HCT116 (cell line): ENCODE data around the gene BNC2. TPM values are rescaled to one million over a fixed set of nuclear protein-coding genes. Genes with fewer than 3 reads are reported as not detected.

Experiments
- ATAC-seq: fragments of 200-7000 bp; cut with Tn5 transposase; 2 replicates; pipeline ENCODE4 v1.9.1; 2020; ENCODE audit warnings: mild to moderate bottlenecking, moderate library complexity
- BruUV-seq: library from RNA; stranded (reverse); fragments of 400-500 nt; replicated peaks from 2 replicates; lab custom pipeline; 2021; lab: Mats Ljungman, UMichigan
- CTCF ChIA-PET: fragments of 300-600 bp; sonication (Branson Sonifier 250); formaldehyde crosslinking; loops from one replicate; lab custom pipeline; 2021; ENCODE audit warnings: antibody characterized with exemption; lab: Charles Lee
- POLR2A ChIA-PET: fragments of 300-600, 350-600 bp; sonication (Branson Sonifier 250); formaldehyde crosslinking; loops from one replicate; lab custom pipeline; 2021; ENCODE audit warnings: antibody characterized with exemption; lab: Charles Lee
- RAD21 ChIA-PET, 2 experiments: fragments of 300-600 bp; sonication (Branson Sonifier 250); formaldehyde crosslinking; loops; one replicate each; lab custom pipeline; 2023; ENCODE audit warnings: low total read pairs in 2 of 2; ENCODE audit not compliant: uncharacterized antibody in 2 of 2, unreplicated experiment in 2 of 2, low non-redundant PET in 1 of 2; lab: Charles Lee
- DNase-seq: peaks from one replicate; pipeline ENCODE4 v3.0.0-alpha.2; 2010; ENCODE audit warnings: low read depth, low spot score
- H2AFZ ChIP-seq: fragments of 200-600 bp; shearing (Covaris generic), sonication (generic); 2 replicates; pipeline ENCODE4 v1.6.1; 2017; ENCODE audit warnings: low read depth, mixed run types, mixed read lengths, antibody characterized with exemption, low read length; ENCODE audit not compliant: poor library complexity, severe bottlenecking
- H3K27ac ChIP-seq: 2 replicates; pipeline ENCODE4 v1.5.1; 2012; ENCODE audit warnings: low read depth, low read length
- H3K27me3 ChIP-seq: fragments of 200-600 bp; sonication (generic); 2 replicates; pipeline ENCODE4 v1.6.1; 2016; ENCODE audit warnings: mixed run types, low read length, mixed read lengths; ENCODE audit not compliant: insufficient read depth
- H3K36me3 ChIP-seq, 2 experiments: fragments of 200-500 bp in 1 of 2; fragments of 200-600 bp in 1 of 2; sonication (Bioruptor generic) in 1 of 2; sonication (generic) in 1 of 2; 2 replicates each; pipeline versions ENCODE4 v1.5.1 to v1.6.1; 2014 to 2016; ENCODE audit warnings: low read length in 2 of 2, inconsistent platforms in 1 of 2, mixed read lengths in 1 of 2, mixed run types in 1 of 2; ENCODE audit not compliant: insufficient read depth in 2 of 2, control insufficient read depth in 1 of 2
- H3K4me1 ChIP-seq, 2 experiments: fragments of 200-600 bp in 1 of 2; sonication (generic) in 1 of 2; 2 replicates each; pipeline versions ENCODE4 v1.5.1 to v1.6.1; 2012 to 2017; ENCODE audit warnings: low read length in 2 of 2, inconsistent platforms in 1 of 2, mild to moderate bottlenecking in 1 of 2, mixed read lengths in 1 of 2, mixed run types in 1 of 2, moderate library complexity in 1 of 2; ENCODE audit not compliant: insufficient read depth in 2 of 2, control insufficient read depth in 1 of 2
- H3K4me2 ChIP-seq: fragments of 200-600 bp; sonication (generic); 2 replicates; pipeline ENCODE4 v1.6.1; 2017; ENCODE audit warnings: mixed run types, low read length, mixed read lengths
- H3K4me3 ChIP-seq, 2 experiments: fragments of 200-600 bp in 1 of 2; sonication (generic) in 1 of 2; replicated peaks in 1 of 2; 2 replicates each; pipeline ENCODE4 v1.5.1; 2011 to 2016; ENCODE audit warnings: low read length in 2 of 2, control low read depth in 1 of 2, low read depth in 1 of 2, mild to moderate bottlenecking in 1 of 2, mixed read lengths in 1 of 2, mixed run types in 1 of 2
- H3K79me2 ChIP-seq: fragments of 200-600 bp; sonication (generic); 2 replicates; pipeline ENCODE4 v1.6.1; 2017; ENCODE audit warnings: mild to moderate bottlenecking, mixed run types, low read length, moderate library complexity, mixed read lengths; ENCODE audit not compliant: insufficient read depth
- H3K9ac ChIP-seq: fragments of 200-600 bp; sonication (generic); 2 replicates; pipeline ENCODE4 v1.6.1; 2016; ENCODE audit warnings: low read length, mixed read lengths
- H3K9me2 ChIP-seq: fragments of 200-600 bp; sonication (generic), shearing (Covaris generic); 2 replicates; pipeline ENCODE4 v1.6.1; 2017; ENCODE audit warnings: mixed run types, mild to moderate bottlenecking, moderate library complexity; ENCODE audit not compliant: insufficient read depth
- H3K9me3 ChIP-seq, 2 experiments: fragments of 200-500 bp in 1 of 2; fragments of 200-600 bp in 1 of 2; sonication (Bioruptor generic) in 1 of 2; sonication (generic) in 1 of 2; 2 replicates each; pipeline ENCODE4 v1.6.1; 2014 to 2017; ENCODE audit warnings: low read length in 2 of 2, mixed read lengths in 2 of 2, inconsistent platforms in 1 of 2, low read depth in 1 of 2, mild to moderate bottlenecking in 1 of 2, mixed run types in 1 of 2, moderate library complexity in 1 of 2; ENCODE audit not compliant: control insufficient read depth in 1 of 2, insufficient read depth in 1 of 2
- H4K20me1 ChIP-seq: fragments of 200-600 bp; sonication (generic), shearing (Covaris generic); 2 replicates; pipeline ENCODE4 v1.6.1; 2017; ENCODE audit warnings: mixed run types, mild to moderate bottlenecking, moderate library complexity; ENCODE audit not compliant: insufficient read depth
- ATF3 ChIP-seq: IDR thresholded peaks from 2 replicates; pipeline ENCODE4 v1.6.1; 2012
- CTCF ChIP-seq, 3 experiments: fragments of 200-600 bp in 1 of 3; sonication (generic) in 1 of 3; IDR thresholded peaks in 2 of 3; conservative IDR thresholded peaks in 1 of 3; 2 replicates each; pipeline ENCODE4 v1.5.1; 2012 to 2017; ENCODE audit warnings: low read depth in 2 of 3, low read length in 2 of 3, antibody characterized with exemption in 1 of 3, borderline replicate concordance in 1 of 3, control low read depth in 1 of 3, mild to moderate bottlenecking in 1 of 3, mixed read lengths in 1 of 3, mixed run types in 1 of 3, moderate library complexity in 1 of 3; ENCODE audit not compliant: insufficient read depth in 1 of 3
- ELF1 ChIP-seq: IDR thresholded peaks from 2 replicates; pipeline ENCODE4 v1.6.1; 2012; ENCODE audit warnings: low read depth, borderline replicate concordance
- FOSL1 ChIP-seq: IDR thresholded peaks from 2 replicates; pipeline ENCODE4 v1.6.1; 2012; ENCODE audit warnings: low read depth
- JUND ChIP-seq: IDR thresholded peaks from 2 replicates; pipeline ENCODE4 v1.6.1; 2012
- POLR2A ChIP-seq: IDR thresholded peaks from 2 replicates; pipeline ENCODE4 v1.7.0; 2011; ENCODE audit warnings: borderline replicate concordance; ENCODE audit not compliant: insufficient read depth, insufficient read length; ENCODE audit errors: extremely low read depth
- POLR2AphosphoS5 ChIP-seq: IDR thresholded peaks from 2 replicates; pipeline ENCODE4 v1.6.1; 2011; ENCODE audit warnings: mild to moderate bottlenecking, low read depth, low read length, moderate library complexity
- RAD21 ChIP-seq: IDR thresholded peaks from 2 replicates; pipeline ENCODE4 v1.6.1; 2012; ENCODE audit warnings: low read depth, mild to moderate bottlenecking
- SP1 ChIP-seq: IDR thresholded peaks from 2 replicates; pipeline ENCODE4 v1.6.1; 2012; ENCODE audit warnings: low read depth
- TCF7L2 ChIP-seq: IDR thresholded peaks from 2 replicates; pipeline ENCODE4 v1.7.0; 2011; ENCODE audit warnings: borderline replicate concordance, inconsistent platforms; ENCODE audit not compliant: insufficient read depth, insufficient read length; ENCODE audit errors: extremely low read depth
- YY1 ChIP-seq: IDR thresholded peaks from 2 replicates; pipeline ENCODE4 v1.6.1; 2011; ENCODE audit warnings: low read length, low read depth, moderate library complexity, mild to moderate bottlenecking; ENCODE audit not compliant: insufficient replicate concordance; ENCODE audit errors: extremely low read depth
- ZFX ChIP-seq: fragments of 450-650 bp; IDR thresholded peaks from 2 replicates; pipeline ENCODE4 v1.6.1; 2017
- ZNF274 ChIP-seq: fragments of 200-500 bp; sonication (Bioruptor generic); IDR thresholded peaks from 2 replicates; pipeline ENCODE4 v1.6.1; 2014; ENCODE audit warnings: mild to moderate bottlenecking, low read depth, low read length, inconsistent platforms
- intact Hi-C: fragments of 100-400 bp; cut with micrococcal nuclease; formaldehyde crosslinking; loops from 2 replicates; pipeline ENCODE4 v1.10.0; 2022
- total RNA-seq: library from RNA; stranded (reverse); gene quantifications from one replicate; pipeline ENCODE4 v1.2.1, GENCODE V29; 2021; ENCODE audit not compliant: unreplicated experiment
- TF ChIP-seq, protein P1 (sequence below): IDR thresholded peaks from 2 replicates; pipeline ENCODE4 v1.6.1; 2012

BNC2 gene
- total RNA-seq, 1 experiment from 2014 or later: 0.37 TPM

GRCh38 chr9:16825331-16825725 lies 45.1 kb downstream of the BNC2 start:
- H3K79me2 ChIP-seq: no peaks in the 10 kb centered on the region
- TF ChIP-seq ZFX (no peak), TCF7L2 (no peak), JUND (no peak), FOSL1 (no peak), ELF1 (no peak), POLR2A (no peak), RAD21 (no peak), ZNF274 (no peak), YY1 (no peak), ATF3 (no peak), SP1 (no peak), POLR2AphosphoS5 (no peak), CTCF (IDR thresholded peaks at IDR 0.05 in 2 of 3, conservative IDR thresholded peaks at IDR 0.05 in 1 of 3; ENCODE audit: borderline replicate concordance in 1 of 3, insufficient read depth in 1 of 3, low read depth in 2 of 3, low read length in 2 of 3) (no peak)
- TF ChIP-seq, protein P1, sequence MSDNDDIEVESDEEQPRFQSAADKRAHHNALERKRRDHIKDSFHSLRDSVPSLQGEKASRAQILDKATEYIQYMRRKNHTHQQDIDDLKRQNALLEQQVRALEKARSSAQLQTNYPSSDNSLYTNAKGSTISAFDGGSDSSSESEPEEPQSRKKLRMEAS: no peak
- no peak for DNase-seq
- ATAC-seq: no peak
- RAD21 ChIA-PET: no interaction called here
- H3K4me2 ChIP-seq: no peak overlapping the region
- H3K36me3 ChIP-seq: no peaks in the 10 kb centered on the region
- intact Hi-C loops: no loop called here
- no peaks in the 10 kb centered on the region for H3K9me3 ChIP-seq
- H2AFZ ChIP-seq: no peak overlapping the region
- H3K27me3 ChIP-seq: 0 out of 2 replicates have a peak, but pooled peaks cover 5% of the 10 kb centered on the region
- no peaks in the 10 kb centered on the region for H3K4me1 ChIP-seq
- no peak overlapping the region for H3K4me3 ChIP-seq
- CTCF ChIA-PET: no interaction called here
- POLR2A ChIA-PET: no interaction called here
- no peak overlapping the region for H3K27ac ChIP-seq
- H4K20me1 ChIP-seq: no peaks in the 10 kb centered on the region
- no peak overlapping the region for H3K9ac ChIP-seq
- H3K9me2 ChIP-seq: no peaks in the 10 kb centered on the region
- no TSS peak for BruUV-seq
